NCI-H187 treated with DMSO at 0.1 percent for 48 hours (cell line): ENCODE measurements around the gene PDLIM4.

Source experiments
- DNase-seq: peaks from one replicate; lab custom pipeline; 2025; lab: John Stamatoyannopoulos, UW

The PDLIM4 gene

GRCh38 chr5:132309679-132310078, 52.2 kb downstream of the PDLIM4 start:
- no peak for DNase-seq

GRCh38 chr5:132310141-132310834, 52.8 kb downstream of the PDLIM4 start:
- DNase-seq = no peak

GRCh38 chr5:132313366-132313765, 55.9 kb downstream of the PDLIM4 start:
- DNase-seq = no peak

- DNase-seq = no peak
Observed at GRCh38 chr5:132313961-132314432, 56.5 kb downstream of the PDLIM4 start.

GRCh38 chr5:132315529-132316067, 58.1 kb downstream of the PDLIM4 start:
- DNase-seq = no peak

- DNase-seq = no peak
Observed at GRCh38 chr5:132319975-132320374, 62.5 kb downstream of the PDLIM4 start.

GRCh38 chr5:132321109-132321721, 63.7 kb downstream of the PDLIM4 start:
- no peak for DNase-seq

GRCh38 chr5:132322266-132322665, 64.8 kb downstream of the PDLIM4 start:
- DNase-seq = no peak
